GF-D8 (cell line): Measurements from ENCODE around the gene SPTBN2.

ENCODE experiments used
- DNase-seq: peaks from one replicate; lab custom pipeline; 2025; lab: John Stamatoyannopoulos, UW

SPTBN2 gene

GRCh38 chr11:66638177-66639065, 90.6 kb downstream of the SPTBN2 start, which contains the start of gene RBM4:
TSS of gene RBM4 (plus strand) at chr11:66638703. CDS start at chr11:66639712, 1,009 bp downstream.
- peak; percentile 98 for DNase-seq

- DNase-seq = no peak
Observed at GRCh38 chr11:66637557-66638176, 91.3 kb downstream of the SPTBN2 start.

- DNase-seq = no peak
Observed at GRCh38 chr11:66636411-66636810, 92.6 kb downstream of the SPTBN2 start.
